ENCODE measurements around the gene NT5C1B.

Gene NT5C1B

GRCh38 chr2:18588049-18588448 lies 1.3 kb downstream of the NT5C1B start:
- TF ChIP-seq POLR2AphosphoS5 (IDR thresholded peaks at IDR 0.05; ENCODE audit: low read depth, low read length) (no peak), SIN3A (IDR thresholded peaks at IDR 0.05; ENCODE audit: borderline replicate concordance, insufficient read depth, low read length) (no peak)

GRCh38 chr2:18585526-18585925 lies 3.8 kb downstream of the NT5C1B start:
- TF ChIP-seq REST (IDR thresholded peaks at IDR 0.05; ENCODE audit: insufficient read depth in 1 of 2, low read depth in 2 of 2, low read length in 2 of 2) (no peak), POLR2AphosphoS5 (IDR thresholded peaks at IDR 0.05; ENCODE audit: low read depth, low read length) (no peak), FOXP2 (optimal IDR thresholded peaks at IDR 0.05; ENCODE audit: borderline replicate concordance, extremely low read depth, extremely low read length, insufficient read depth) (no peak), TAF1 (IDR thresholded peaks at IDR 0.05; ENCODE audit: borderline replicate concordance, insufficient read depth, low read length) (no peak), SIN3A (IDR thresholded peaks at IDR 0.05; ENCODE audit: borderline replicate concordance, insufficient read depth, low read length) (no peak)

- TF ChIP-seq FOXP2 (optimal IDR thresholded peaks at IDR 0.05; ENCODE audit: borderline replicate concordance, extremely low read depth, extremely low read length, insufficient read depth) (no peak), POLR2AphosphoS5 (IDR thresholded peaks at IDR 0.05; ENCODE audit: low read depth, low read length) (no peak), TAF1 (IDR thresholded peaks at IDR 0.05; ENCODE audit: borderline replicate concordance, insufficient read depth, low read length) (no peak), REST (IDR thresholded peaks at IDR 0.05; ENCODE audit: insufficient read depth in 1 of 2, low read depth in 2 of 2, low read length in 2 of 2) (no peak), SIN3A (IDR thresholded peaks at IDR 0.05; ENCODE audit: borderline replicate concordance, insufficient read depth, low read length) (no peak)
Measured at GRCh38 chr2:18584608-18584954, 4.8 kb downstream of the NT5C1B start.

- TF ChIP-seq REST (IDR thresholded peaks at IDR 0.05; ENCODE audit: insufficient read depth in 1 of 2, low read depth in 2 of 2, low read length in 2 of 2), result no peak
- TF ChIP-seq SIN3A (IDR thresholded peaks at IDR 0.05; ENCODE audit: borderline replicate concordance, insufficient read depth, low read length), result no peak
- TF ChIP-seq FOXP2 (optimal IDR thresholded peaks at IDR 0.05; ENCODE audit: borderline replicate concordance, extremely low read depth, extremely low read length, insufficient read depth), result no peak
- no peak for TF ChIP-seq TAF1 (IDR thresholded peaks at IDR 0.05; ENCODE audit: borderline replicate concordance, insufficient read depth, low read length)
- no peak for TF ChIP-seq POLR2AphosphoS5 (IDR thresholded peaks at IDR 0.05; ENCODE audit: low read depth, low read length)
Measured at GRCh38 chr2:18583905-18584607, 5.3 kb downstream of the NT5C1B start.

GRCh38 chr2:18580606-18581005 lies 8.8 kb downstream of the NT5C1B start:
- TF ChIP-seq TAF1 (IDR thresholded peaks at IDR 0.05; ENCODE audit: borderline replicate concordance, insufficient read depth, low read length), result no peak

GRCh38 chr2:18578033-18578432 lies 11.3 kb downstream of the NT5C1B start:
- TF ChIP-seq REST (IDR thresholded peaks at IDR 0.05; ENCODE audit: insufficient read depth in 1 of 2, low read depth in 2 of 2, low read length in 2 of 2), result no peak
- no peak for TF ChIP-seq SIN3A (IDR thresholded peaks at IDR 0.05; ENCODE audit: borderline replicate concordance, insufficient read depth, low read length)
- no peak for TF ChIP-seq TAF1 (IDR thresholded peaks at IDR 0.05; ENCODE audit: borderline replicate concordance, insufficient read depth, low read length)
- no peak for TF ChIP-seq POLR2AphosphoS5 (IDR thresholded peaks at IDR 0.05; ENCODE audit: low read depth, low read length)
- no peak for TF ChIP-seq FOXP2 (optimal IDR thresholded peaks at IDR 0.05; ENCODE audit: borderline replicate concordance, extremely low read depth, extremely low read length, insufficient read depth)

Measured in PFSK-1 (cell line).